Stimulated activated effector memory CD8-positive, alpha-beta T cell treated with anti-CD3 and anti-CD28 coated beads, Interleukin-12 subunit alpha, Interleukin-12 subunit beta, amount 100 ng/mL, for 72 hours (primary cell): Measurements from ENCODE around the gene NAT16.
A peak's percentile ranks its signal among the peaks of the same experiment; 100 is the strongest.

Source experiments
- ATAC-seq: fragments of 150-1000 bp; cut with Tn5 transposase; 2 replicates; pipeline ENCODE4 v1.10.0; 2021
- DNase-seq, 2 donors: peaks; one replicate each; pipeline ENCODE4 v3.0.0; 2021 to 2022; ENCODE audit warnings: low spot score in 2 of 2
- H3K27ac Mint-ChIP-seq: one replicate; pipeline ENCODE4 v1.8.0; 2022; ENCODE audit warnings: mild to moderate bottlenecking, mixed read lengths
- H3K36me3 Mint-ChIP-seq: one replicate; pipeline ENCODE4 v1.8.0; 2022; ENCODE audit warnings: mild to moderate bottlenecking, mixed read lengths
- H3K4me1 Mint-ChIP-seq: one replicate; pipeline ENCODE4 v1.8.0; 2022; ENCODE audit warnings: mixed read lengths
- H3K4me3 Mint-ChIP-seq: one replicate; pipeline ENCODE4 v1.8.0; 2022; ENCODE audit warnings: mild to moderate bottlenecking, mixed read lengths
- H3K9me3 Mint-ChIP-seq: one replicate; pipeline ENCODE4 v1.8.0; 2022; ENCODE audit warnings: mixed read lengths

Gene NAT16

GRCh38 chr7:101180130-101180755, at the start of gene NAT16:
TSS of gene NAT16 (minus strand) at chr7:101180293. CDS start at chr7:101174807, 5,486 bp downstream.
- H3K4me1 Mint-ChIP-seq: peaks cover 15% of the 10 kb centered on the region
- DNase-seq (no peak), ATAC-seq (no peak)
- peak within 1 kb of the TSS; percentile 43 for H3K4me3 Mint-ChIP-seq
- no peaks in the 10 kb centered on the region for H3K36me3 Mint-ChIP-seq
- H3K9me3 Mint-ChIP-seq: no peaks in the 10 kb centered on the region
- H3K27ac Mint-ChIP-seq: no peak within 1 kb of the TSS

DNA sequence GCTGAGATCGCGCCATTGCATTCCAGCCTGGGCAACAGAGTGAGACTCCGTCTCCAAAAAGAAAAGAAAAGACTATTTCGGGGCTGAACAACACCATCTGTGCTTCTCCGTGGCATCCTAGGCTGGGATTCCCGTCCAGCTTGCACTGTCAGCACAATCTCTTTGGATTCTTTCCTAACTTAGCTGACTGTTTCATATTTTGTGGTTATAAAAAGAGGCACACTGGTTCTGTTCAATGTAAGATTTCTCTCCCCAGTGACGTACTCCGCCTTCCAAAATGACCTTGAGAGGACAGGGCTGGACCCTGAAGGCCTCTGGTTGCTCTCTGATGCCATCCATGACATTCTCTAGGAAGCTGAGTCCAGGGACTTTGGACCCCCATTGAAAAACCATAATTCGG, 46.6 kb upstream of the NAT16 start:
- Mint-ChIP-seq H3K9me3 (no peaks in the 10 kb centered on the region), H3K4me1 (peaks cover 14% of the 10 kb centered on the region), H3K27ac (no peak overlapping the region), H3K4me3 (no peak overlapping the region), H3K36me3 (peaks cover 83% of the 10 kb centered on the region)
- no peak for ATAC-seq
- DNase-seq: no peak

GRCh38 chr7:101225650-101226049, 45.6 kb upstream of the NAT16 start:
- no peaks in the 10 kb centered on the region for H3K9me3 Mint-ChIP-seq
- no peak overlapping the region for H3K27ac Mint-ChIP-seq
- DNase-seq: no peak
- no peak for ATAC-seq
- peaks cover 22% of the 10 kb centered on the region for H3K4me1 Mint-ChIP-seq
- no peak overlapping the region for H3K4me3 Mint-ChIP-seq
- peaks cover 90% of the 10 kb centered on the region for H3K36me3 Mint-ChIP-seq

GRCh38 chr7:101223528-101223927, 43.4 kb upstream of the NAT16 start:
- Mint-ChIP-seq H3K27ac (peak overlapping the region; percentile 54), H3K36me3 (peaks cover 86% of the 10 kb centered on the region), H3K9me3 (no peaks in the 10 kb centered on the region), H3K4me1 (peaks cover 39% of the 10 kb centered on the region), H3K4me3 (no peak overlapping the region)
- ATAC-seq (no peak), DNase-seq (no peak)

DNA sequence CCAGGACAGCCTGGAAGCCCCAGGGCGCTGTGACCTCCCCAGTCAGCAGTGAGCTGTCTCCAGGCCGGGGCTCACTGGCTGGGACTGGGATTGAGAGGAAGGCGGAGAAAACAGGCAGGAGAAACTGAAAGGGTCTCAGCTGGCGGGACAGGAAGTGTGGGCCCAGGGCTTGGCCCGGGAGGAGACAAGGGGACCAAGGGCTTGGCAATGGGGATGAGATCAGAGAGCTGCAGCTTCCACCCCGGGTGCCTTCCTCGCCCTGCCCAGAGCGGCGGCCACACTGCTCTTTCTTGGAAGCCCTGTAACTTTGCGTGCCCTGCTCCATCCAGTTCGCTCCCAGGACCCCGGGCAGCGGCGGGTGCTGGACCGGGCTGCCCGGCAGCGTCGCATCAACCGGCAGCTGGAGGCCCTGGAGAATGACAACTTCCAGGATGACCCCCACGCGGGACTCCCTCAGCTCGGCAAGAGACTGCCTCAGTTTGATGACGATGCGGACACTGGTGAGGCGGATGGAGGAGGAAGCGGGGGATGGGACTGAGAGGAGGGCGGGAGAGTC, 42.3 kb upstream of the NAT16 start:
- no peak for ATAC-seq

DNA sequence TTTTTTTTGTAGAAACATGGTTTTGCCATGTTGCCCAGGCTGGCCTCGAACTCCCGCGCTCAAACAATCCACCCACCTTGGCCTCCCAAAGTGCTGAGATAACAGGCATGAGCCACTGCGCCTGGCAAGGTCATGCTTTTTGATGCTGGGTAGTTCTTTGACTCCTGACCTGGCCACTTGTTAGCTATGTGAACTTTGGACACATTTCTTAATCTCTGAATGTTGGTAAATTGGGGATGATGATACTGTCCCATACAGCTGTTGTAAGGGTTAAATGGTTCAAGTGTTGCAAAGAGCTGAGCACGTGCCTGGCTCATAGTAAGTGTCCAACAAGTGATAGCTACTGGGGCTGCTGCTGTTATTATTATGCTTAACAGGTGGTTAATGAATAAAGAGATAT, 40.2 kb upstream of the NAT16 start:
- ATAC-seq (no peak), DNase-seq (no peak)
- H3K27ac Mint-ChIP-seq: no peak overlapping the region
- H3K4me1 Mint-ChIP-seq: peaks cover 60% of the 10 kb centered on the region
- H3K36me3 Mint-ChIP-seq: peaks cover 82% of the 10 kb centered on the region
- H3K9me3 Mint-ChIP-seq: no peaks in the 10 kb centered on the region
- H3K4me3 Mint-ChIP-seq: no peak overlapping the region

More for the DNA sequence above, 42.3 kb upstream of the NAT16 start:
- Mint-ChIP-seq H3K9me3 (no peaks in the 10 kb centered on the region), H3K27ac (peak overlapping the region; percentile 72), H3K4me3 (no peak overlapping the region), H3K36me3 (peaks cover 86% of the 10 kb centered on the region), H3K4me1 (peaks cover 45% of the 10 kb centered on the region)
- DNase-seq: no peak

GRCh38 chr7:101218236-101219125, 38.4 kb upstream of the NAT16 start:
- Mint-ChIP-seq H3K36me3 (peaks cover 79% of the 10 kb centered on the region), H3K4me1 (peaks cover 60% of the 10 kb centered on the region), H3K9me3 (no peaks in the 10 kb centered on the region), H3K27ac (peak overlapping the region; percentile 97), H3K4me3 (peak overlapping the region; percentile 98)
- DNase-seq (no peak), ATAC-seq (no peak)

- peaks cover 60% of the 10 kb centered on the region for H3K4me1 Mint-ChIP-seq
- peak within 1 kb of the TSS; percentile 97 for H3K27ac Mint-ChIP-seq
- peak; percentile 82 for ATAC-seq
- peak; percentile 87 to 97 for DNase-seq
- peaks cover 75% of the 10 kb centered on the region for H3K36me3 Mint-ChIP-seq
- H3K4me3 Mint-ChIP-seq: peak within 1 kb of the TSS; percentile 98
- no peaks in the 10 kb centered on the region for H3K9me3 Mint-ChIP-seq
Observed at GRCh38 chr7:101217388-101218235, 37.5 kb upstream of the NAT16 start, which contains the start of the genes PLOD3 and ZNHIT1. TSS of gene PLOD3 (minus strand) at chr7:101217581. CDS start at chr7:101217274, 307 bp downstream. TSS of gene ZNHIT1 (plus strand) at chr7:101218165. CDS start at chr7:101218196, 31 bp downstream.

DNA sequence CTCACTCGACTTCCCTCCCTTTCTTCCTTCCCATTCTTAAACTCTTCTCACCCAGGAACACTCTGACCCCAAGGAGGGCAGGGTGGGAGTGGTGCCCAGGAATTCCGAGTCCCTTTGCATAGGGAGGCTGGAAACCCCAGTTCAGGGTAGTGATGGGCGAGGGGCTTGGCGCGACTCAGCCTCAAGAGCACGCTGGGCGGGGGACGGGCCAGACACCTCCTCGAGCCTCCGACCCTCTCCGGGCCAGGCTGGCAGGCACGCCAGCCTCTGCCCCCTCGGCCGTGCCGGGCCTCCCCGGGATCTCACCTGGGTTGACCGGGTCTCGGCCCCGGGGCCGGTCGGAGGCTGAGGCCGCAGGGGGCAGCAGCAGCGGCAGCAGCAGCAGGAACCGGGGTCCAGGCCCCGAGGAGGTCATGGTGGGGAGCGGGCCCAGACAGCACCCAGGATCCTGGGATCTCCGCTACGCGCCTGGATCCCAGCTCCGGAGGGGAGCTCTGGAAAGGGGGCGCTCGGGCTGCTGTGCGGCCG, 36.8 kb upstream of the NAT16 start:
- Mint-ChIP-seq H3K4me1 (peaks cover 54% of the 10 kb centered on the region), H3K36me3 (peaks cover 73% of the 10 kb centered on the region), H3K9me3 (no peaks in the 10 kb centered on the region), H3K4me3 (peak overlapping the region; percentile 98), H3K27ac (peak overlapping the region; percentile 97)
- DNase-seq (no peak), ATAC-seq (peak; percentile 4)

- ATAC-seq: no peak
- Mint-ChIP-seq H3K9me3 (no peaks in the 10 kb centered on the region), H3K36me3 (peaks cover 70% of the 10 kb centered on the region), H3K27ac (peak overlapping the region; percentile 97), H3K4me3 (peak overlapping the region; percentile 98), H3K4me1 (peaks cover 47% of the 10 kb centered on the region)
- DNase-seq: no peak
Observed at GRCh38 chr7:101216001-101216859, 36.1 kb upstream of the NAT16 start.

GRCh38 chr7:101212014-101212413, 31.9 kb upstream of the NAT16 start:
- no peak overlapping the region for H3K4me3 Mint-ChIP-seq
- H3K9me3 Mint-ChIP-seq: no peaks in the 10 kb centered on the region
- peaks cover 15% of the 10 kb centered on the region for H3K4me1 Mint-ChIP-seq
- peaks cover 78% of the 10 kb centered on the region for H3K36me3 Mint-ChIP-seq
- ATAC-seq (no peak), DNase-seq (no peak)
- peak overlapping the region; percentile 58 for H3K27ac Mint-ChIP-seq

GRCh38 chr7:101211501-101211900, 31.4 kb upstream of the NAT16 start:
- Mint-ChIP-seq H3K27ac (peak overlapping the region; percentile 58), H3K4me1 (peaks cover 10% of the 10 kb centered on the region), H3K36me3 (peaks cover 75% of the 10 kb centered on the region), H3K9me3 (no peaks in the 10 kb centered on the region), H3K4me3 (no peak overlapping the region)
- DNase-seq: no peak
- ATAC-seq: no peak

GRCh38 chr7:101210143-101210542, 30.1 kb upstream of the NAT16 start:
- Mint-ChIP-seq H3K9me3 (no peaks in the 10 kb centered on the region), H3K27ac (no peak overlapping the region), H3K4me1 (no peaks in the 10 kb centered on the region), H3K4me3 (no peak overlapping the region), H3K36me3 (peaks cover 63% of the 10 kb centered on the region)
- ATAC-seq: no peak
- no peak for DNase-seq

GRCh38 chr7:101208794-101209193, 28.7 kb upstream of the NAT16 start:
- no peak for ATAC-seq
- Mint-ChIP-seq H3K4me3 (no peak overlapping the region), H3K9me3 (no peaks in the 10 kb centered on the region), H3K4me1 (peaks cover 3% of the 10 kb centered on the region), H3K36me3 (peaks cover 52% of the 10 kb centered on the region), H3K27ac (no peak overlapping the region)
- no peak for DNase-seq
